Caco-2 (cell line): Measurements from ENCODE around the gene RAD51B. TPM values are rescaled to one million over a fixed set of nuclear protein-coding genes. Genes with fewer than 3 reads are reported as not detected.

Experiments
- BruUV-seq: library from RNA; stranded (reverse); fragments of 400-500 nt; replicated peaks from 2 replicates; lab custom pipeline; 2021; lab: Mats Ljungman, UMichigan
- CTCF ChIA-PET: fragments of 300-600 bp; sonication (Branson Sonifier 250); formaldehyde crosslinking; loops from one replicate; lab custom pipeline; 2022; ENCODE audit warnings: antibody characterized with exemption; lab: Charles Lee
- POLR2A ChIA-PET: fragments of 300-600 bp; sonication (Branson Sonifier 250); formaldehyde crosslinking; loops from one replicate; lab custom pipeline; 2022; ENCODE audit warnings: antibody characterized with exemption; lab: Charles Lee
- DNase-seq, 2 experiments: peaks; one replicate each; pipeline versions ENCODE4 v3.0.0 to v3.0.0-alpha.2; 2020 to 2022
- H3K27me3 ChIP-seq: replicated peaks from 2 replicates; pipeline ENCODE4 v1.6.0; 2011; ENCODE audit warnings: low read length; ENCODE audit not compliant: control insufficient read depth, insufficient read depth
- H3K36me3 ChIP-seq: 2 replicates; pipeline ENCODE4 v1.5.1; 2011; ENCODE audit warnings: low read length; ENCODE audit not compliant: control insufficient read depth, insufficient read depth
- H3K4me1 ChIP-seq: fragments of 250-450 bp; sonication (Bioruptor Pico); 2 replicates; pipeline ENCODE4 v1.5.1; 2020; ENCODE audit warnings: mild to moderate bottlenecking
- H3K4me3 ChIP-seq: 2 replicates; pipeline ENCODE4 v1.5.1; 2011; ENCODE audit warnings: low read depth, mild to moderate bottlenecking, control low read depth, low read length
- H3K9me3 ChIP-seq: fragments of 250-450 bp; sonication (Bioruptor Pico); 2 replicates; pipeline ENCODE4 v1.5.1; 2020; ENCODE audit warnings: mild to moderate bottlenecking, moderate library complexity
- H3K27ac Mint-ChIP-seq: one replicate; pipeline ENCODE4 v1.8.0; 2022; ENCODE audit warnings: mixed read lengths; ENCODE audit not compliant: unreplicated experiment
- H3K27me3 Mint-ChIP-seq: one replicate; pipeline ENCODE4 v1.8.0; 2022; ENCODE audit warnings: mixed read lengths; ENCODE audit not compliant: insufficient read depth, unreplicated experiment
- H3K36me3 Mint-ChIP-seq: one replicate; pipeline ENCODE4 v1.8.0; 2022; ENCODE audit warnings: mild to moderate bottlenecking, mixed read lengths; ENCODE audit not compliant: insufficient read depth, unreplicated experiment
- H3K4me1 Mint-ChIP-seq: one replicate; pipeline ENCODE4 v1.8.0; 2022; ENCODE audit warnings: low read depth, mixed read lengths; ENCODE audit not compliant: unreplicated experiment
- H3K4me3 Mint-ChIP-seq: one replicate; pipeline ENCODE4 v1.8.0; 2022; ENCODE audit warnings: mild to moderate bottlenecking, moderate library complexity, mixed read lengths; ENCODE audit not compliant: unreplicated experiment
- H3K9me3 Mint-ChIP-seq: one replicate; pipeline ENCODE4 v1.8.0; 2022; ENCODE audit warnings: mixed read lengths; ENCODE audit not compliant: unreplicated experiment
- intact Hi-C: fragments of 100-400 bp; cut with micrococcal nuclease; formaldehyde crosslinking; loops from one replicate; pipeline ENCODE4 v1.10.0; 2022; ENCODE audit not compliant: unreplicated experiment
- total RNA-seq: library from RNA; stranded (reverse); gene quantifications from 2 replicates; pipeline ENCODE4 v1.2.3, GENCODE V29; 2022
- TF ChIP-seq, protein P1 (sequence below), 2 experiments: fragments of 200-600 bp in 1 of 2; IDR thresholded peaks; 1 replicate in 1 of 2; 2 replicates in 1 of 2; pipeline versions ENCODE4 v1.5.1 to v1.8.0; 2011 to 2022; ENCODE audit warnings: antibody characterized with exemption in 1 of 2, control low read depth in 1 of 2, inconsistent platforms in 1 of 2, low read depth in 1 of 2, low read length in 1 of 2, mild to moderate bottlenecking in 1 of 2, moderate library complexity in 1 of 2; ENCODE audit not compliant: insufficient read depth in 1 of 2, severe bottlenecking in 1 of 2, unreplicated experiment in 1 of 2

The RAD51B gene
- total RNA-seq, 1 experiment from 2014 or later, result 16.7 TPM

DNA sequence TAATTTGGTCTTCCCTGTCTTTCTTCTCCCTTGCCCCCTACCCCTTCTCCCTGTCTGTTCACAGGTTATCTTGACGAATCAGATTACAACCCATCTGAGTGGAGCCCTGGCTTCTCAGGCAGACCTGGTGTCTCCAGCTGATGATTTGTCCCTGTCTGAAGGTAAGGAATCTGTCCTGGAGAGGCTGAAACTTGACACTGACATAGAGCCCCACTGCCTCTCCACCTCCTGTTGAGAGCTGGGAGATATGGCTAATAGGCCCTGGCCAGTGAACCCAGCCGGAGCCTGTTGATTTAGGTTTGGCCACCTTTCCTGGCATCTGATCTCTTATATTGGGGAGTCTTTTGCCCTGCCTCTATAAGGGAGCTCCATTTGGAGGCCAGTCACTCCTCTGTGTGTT, 472.2 kb downstream of the RAD51B start:
- no peak overlapping the region for H3K4me3 ChIP-seq
- Mint-ChIP-seq H3K27ac (no peak overlapping the region), H3K27me3 (no peaks in the 10 kb centered on the region), H3K36me3 (no peaks in the 10 kb centered on the region), H3K9me3 (no peaks in the 10 kb centered on the region), H3K4me1 (peaks cover 20% of the 10 kb centered on the region), H3K4me3 (no peak overlapping the region)
- H3K27me3 ChIP-seq, result no peaks in the 10 kb centered on the region
- intact Hi-C loops, result no loop called here
- peaks cover 22% of the 10 kb centered on the region for H3K4me1 ChIP-seq
- CTCF ChIA-PET, result no interaction called here
- no peaks in the 10 kb centered on the region for H3K36me3 ChIP-seq
- DNase-seq, result no peak
- no TSS peak for BruUV-seq
- POLR2A ChIA-PET, result no interaction called here
- H3K9me3 ChIP-seq, result no peaks in the 10 kb centered on the region
- TF ChIP-seq, protein P1, sequence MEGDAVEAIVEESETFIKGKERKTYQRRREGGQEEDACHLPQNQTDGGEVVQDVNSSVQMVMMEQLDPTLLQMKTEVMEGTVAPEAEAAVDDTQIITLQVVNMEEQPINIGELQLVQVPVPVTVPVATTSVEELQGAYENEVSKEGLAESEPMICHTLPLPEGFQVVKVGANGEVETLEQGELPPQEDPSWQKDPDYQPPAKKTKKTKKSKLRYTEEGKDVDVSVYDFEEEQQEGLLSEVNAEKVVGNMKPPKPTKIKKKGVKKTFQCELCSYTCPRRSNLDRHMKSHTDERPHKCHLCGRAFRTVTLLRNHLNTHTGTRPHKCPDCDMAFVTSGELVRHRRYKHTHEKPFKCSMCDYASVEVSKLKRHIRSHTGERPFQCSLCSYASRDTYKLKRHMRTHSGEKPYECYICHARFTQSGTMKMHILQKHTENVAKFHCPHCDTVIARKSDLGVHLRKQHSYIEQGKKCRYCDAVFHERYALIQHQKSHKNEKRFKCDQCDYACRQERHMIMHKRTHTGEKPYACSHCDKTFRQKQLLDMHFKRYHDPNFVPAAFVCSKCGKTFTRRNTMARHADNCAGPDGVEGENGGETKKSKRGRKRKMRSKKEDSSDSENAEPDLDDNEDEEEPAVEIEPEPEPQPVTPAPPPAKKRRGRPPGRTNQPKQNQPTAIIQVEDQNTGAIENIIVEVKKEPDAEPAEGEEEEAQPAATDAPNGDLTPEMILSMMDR (IDR thresholded peaks at IDR 0.05; ENCODE audit: insufficient read depth in 1 of 2, low read depth in 1 of 2, low read length in 1 of 2, severe bottlenecking in 1 of 2, unreplicated experiment in 1 of 2), result no peak

DNA sequence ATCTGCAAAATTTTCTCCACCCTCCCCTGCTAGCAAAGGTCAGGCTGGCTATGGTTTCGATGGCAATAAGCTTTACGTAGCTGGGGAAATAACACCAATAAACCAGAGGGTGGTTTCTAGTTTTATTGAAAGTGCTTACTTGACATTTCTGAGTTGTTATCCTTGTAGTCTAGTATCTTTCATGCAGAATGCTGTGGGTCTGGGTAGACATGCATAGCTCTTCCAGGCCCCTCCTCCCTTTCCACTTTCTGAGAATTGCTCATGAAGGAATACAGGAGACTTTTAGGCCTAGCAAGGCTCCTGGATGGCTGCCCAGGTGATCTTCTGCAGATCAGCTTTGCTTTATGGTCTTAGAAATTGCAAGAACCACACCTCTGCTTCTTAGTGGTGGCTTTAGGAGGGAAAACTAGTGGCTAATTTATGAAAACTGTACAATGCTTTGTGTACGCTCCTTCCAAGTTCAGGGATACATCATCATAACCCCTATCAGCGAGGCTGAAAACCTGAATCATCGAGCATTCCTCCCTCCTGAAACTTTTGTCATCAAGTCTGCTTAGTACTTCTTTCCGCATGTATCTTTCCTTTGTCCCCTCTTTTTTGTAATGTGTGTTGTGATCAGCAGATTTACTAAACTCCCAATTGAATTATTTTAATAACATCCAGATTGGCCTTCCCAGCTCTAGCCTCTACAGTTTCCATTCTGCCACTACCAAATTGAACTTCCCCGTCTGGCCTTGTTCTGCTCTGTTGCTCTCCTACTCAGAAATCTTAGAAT, 473.0 kb downstream of the RAD51B start:
- Histone ChIP-seq H3K9me3 (no peaks in the 10 kb centered on the region), H3K4me1 (peaks cover 27% of the 10 kb centered on the region), H3K36me3 (no peaks in the 10 kb centered on the region), H3K27me3 (no peaks in the 10 kb centered on the region), H3K4me3 (no peak overlapping the region)
- no peaks in the 10 kb centered on the region for H3K27me3 Mint-ChIP-seq
- POLR2A ChIA-PET, result no interaction called here
- H3K9me3 Mint-ChIP-seq, result no peaks in the 10 kb centered on the region
- H3K4me1 Mint-ChIP-seq, result peaks cover 20% of the 10 kb centered on the region
- no peak overlapping the region for H3K27ac Mint-ChIP-seq
- TF ChIP-seq, protein P1 (IDR thresholded peaks at IDR 0.05; ENCODE audit: insufficient read depth in 1 of 2, low read depth in 1 of 2, low read length in 1 of 2, severe bottlenecking in 1 of 2, unreplicated experiment in 1 of 2), result no peak
- CTCF ChIA-PET, result no interaction called here
- H3K4me3 Mint-ChIP-seq, result no peak overlapping the region
- BruUV-seq, result no TSS peak
- intact Hi-C loops, result no loop called here
- no peaks in the 10 kb centered on the region for H3K36me3 Mint-ChIP-seq
- DNase-seq, result no peak

DNA sequence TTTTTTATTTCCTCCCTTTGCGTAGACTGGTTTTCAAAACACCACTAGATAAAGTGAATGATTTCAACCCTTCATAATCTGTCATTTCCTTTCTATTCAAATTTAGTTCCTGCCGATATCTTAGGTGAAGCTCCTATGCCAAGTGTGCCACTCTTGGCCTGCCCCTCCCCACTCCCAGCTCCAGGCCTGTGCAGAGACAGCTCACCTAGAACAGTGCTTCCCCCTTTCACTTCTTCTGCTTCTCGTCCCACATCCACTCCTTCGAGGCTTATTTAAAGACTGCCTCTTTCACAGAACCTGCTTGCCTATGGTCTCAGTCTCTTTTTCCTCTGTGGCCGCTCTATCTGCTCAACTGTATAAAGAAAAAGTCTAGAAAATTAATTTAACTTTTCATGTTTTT, 473.8 kb downstream of the RAD51B start:
- intact Hi-C loops, result no loop called here
- POLR2A ChIA-PET, result no interaction called here
- Mint-ChIP-seq H3K27ac (no peak overlapping the region), H3K9me3 (no peaks in the 10 kb centered on the region), H3K4me1 (peaks cover 27% of the 10 kb centered on the region), H3K36me3 (peaks cover 6% of the 10 kb centered on the region), H3K27me3 (no peaks in the 10 kb centered on the region), H3K4me3 (no peak overlapping the region)
- no peak overlapping the region for H3K4me3 ChIP-seq
- BruUV-seq, result no TSS peak
- H3K27me3 ChIP-seq, result no peaks in the 10 kb centered on the region
- H3K4me1 ChIP-seq, result peaks cover 35% of the 10 kb centered on the region
- no peaks in the 10 kb centered on the region for H3K9me3 ChIP-seq
- CTCF ChIA-PET, result no interaction called here
- TF ChIP-seq, protein P1 (IDR thresholded peaks at IDR 0.05; ENCODE audit: insufficient read depth in 1 of 2, low read depth in 1 of 2, low read length in 1 of 2, severe bottlenecking in 1 of 2, unreplicated experiment in 1 of 2), result no peak
- no peak for DNase-seq
- H3K36me3 ChIP-seq, result no peaks in the 10 kb centered on the region
